ENCODE results near the gene EXD3.

Gene EXD3

DNA sequence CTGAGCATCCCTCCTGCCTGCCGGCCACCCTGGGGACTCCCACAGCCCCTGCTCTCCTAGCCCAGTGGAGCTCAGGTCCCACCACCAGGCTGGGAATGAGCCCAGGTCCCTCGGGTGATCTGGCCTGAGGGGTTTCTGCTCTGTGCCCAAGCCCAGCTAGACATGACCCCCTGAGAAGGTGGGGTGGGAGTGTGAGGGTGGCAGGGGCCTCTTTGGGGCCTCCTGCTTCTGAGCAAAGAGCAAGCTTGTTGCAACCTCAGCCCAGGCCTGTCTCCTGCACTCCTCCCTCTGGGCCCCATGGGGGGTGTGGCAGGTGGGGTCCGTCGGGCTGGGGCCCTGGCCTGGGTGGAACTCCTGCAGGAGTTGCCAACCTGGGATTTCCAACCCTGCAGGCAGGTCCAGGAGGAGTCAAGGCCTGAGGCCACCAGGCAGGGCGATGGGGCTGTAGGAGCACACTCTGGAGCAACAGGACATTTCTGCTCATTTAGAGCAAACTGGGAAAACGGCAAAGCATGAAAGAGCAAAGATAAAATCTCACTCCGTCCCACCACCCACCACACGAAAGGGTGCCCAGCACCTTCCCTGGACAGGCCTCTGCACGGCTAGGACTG, 109.5 kb downstream of the EXD3 start:
- DNase-seq = no peak

DNA sequence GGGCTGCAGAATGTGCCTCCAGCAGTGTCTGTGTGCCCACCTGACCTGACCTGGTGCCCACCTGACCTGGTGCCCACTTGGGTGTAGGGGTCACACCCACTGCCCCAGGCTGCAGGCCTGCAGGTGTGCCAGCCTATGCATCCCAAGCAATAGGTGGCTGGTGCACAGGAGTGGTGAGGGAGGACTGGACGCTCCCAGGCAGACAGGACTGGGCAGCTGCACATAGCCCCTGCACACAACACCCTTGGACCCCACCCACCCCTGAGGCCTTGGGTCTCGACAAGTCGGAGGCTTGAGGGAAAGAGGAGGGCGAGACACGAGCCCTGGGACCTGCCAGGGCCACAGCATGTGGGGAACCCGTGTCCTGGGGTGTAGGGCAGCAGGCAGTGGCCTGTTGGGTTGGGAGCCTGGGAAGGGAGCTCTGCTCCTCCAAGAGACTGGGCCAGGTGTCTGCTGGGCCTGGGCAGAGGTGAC, 110.1 kb downstream of the EXD3 start:
- DNase-seq = no peak

DNA sequence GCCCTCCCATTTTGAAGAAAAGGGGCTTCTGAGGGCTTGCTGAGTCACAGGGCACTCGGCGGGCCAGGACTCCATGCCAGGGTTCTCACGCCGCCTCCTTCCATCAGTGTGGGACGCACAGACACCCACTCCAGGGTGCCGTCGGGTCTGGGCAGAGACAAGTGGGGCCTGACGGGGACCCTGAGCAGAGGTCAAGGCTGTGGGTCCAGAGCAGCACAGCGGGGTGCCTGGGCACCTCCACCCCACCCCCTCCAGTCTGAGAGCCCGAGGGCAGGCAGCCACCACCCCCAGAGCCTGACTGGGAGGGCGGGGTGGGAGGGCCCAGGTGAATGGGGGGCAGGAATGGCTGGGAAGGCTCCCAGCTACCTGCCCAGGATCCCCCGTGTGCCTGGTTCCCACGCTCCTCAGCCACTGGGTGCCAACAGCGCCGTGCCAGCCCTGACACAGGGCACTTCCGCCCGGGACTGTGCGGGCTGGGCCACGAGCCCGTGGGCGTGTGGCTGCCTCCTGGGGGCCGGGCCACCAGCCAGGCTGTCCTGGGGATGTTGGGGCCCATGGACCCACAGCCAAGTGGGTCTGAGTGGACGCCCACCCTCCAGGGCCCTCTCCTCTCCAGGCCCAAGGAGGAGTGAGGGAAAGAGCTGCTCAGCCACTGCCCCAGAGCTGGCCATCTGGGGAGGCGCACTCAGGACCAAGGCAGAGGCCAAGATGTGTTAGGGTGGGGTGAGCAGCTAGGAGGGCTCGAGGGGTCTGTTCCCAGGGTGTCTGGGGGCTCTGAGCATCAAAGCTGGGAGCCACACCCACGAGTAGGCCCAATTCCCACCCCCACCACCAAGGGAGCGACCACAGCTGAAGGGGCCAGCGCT, 110.7 kb downstream of the EXD3 start:
- DNase-seq = no peak

GRCh38 chr9:137311171-137311985, 111.6 kb downstream of the EXD3 start:
- DNase-seq = no peak

GRCh38 chr9:137310189-137311052, 112.5 kb downstream of the EXD3 start:
- DNase-seq = no peak

GRCh38 chr9:137309368-137310188, 113.4 kb downstream of the EXD3 start:
- DNase-seq = no peak

- DNase-seq = no peak
These were observed 114.8 kb downstream of the EXD3 start for GRCh38 chr9:137308057-137308619.

GRCh38 chr9:137307255-137308056, 115.5 kb downstream of the EXD3 start:
- DNase-seq = no peak

DNA sequence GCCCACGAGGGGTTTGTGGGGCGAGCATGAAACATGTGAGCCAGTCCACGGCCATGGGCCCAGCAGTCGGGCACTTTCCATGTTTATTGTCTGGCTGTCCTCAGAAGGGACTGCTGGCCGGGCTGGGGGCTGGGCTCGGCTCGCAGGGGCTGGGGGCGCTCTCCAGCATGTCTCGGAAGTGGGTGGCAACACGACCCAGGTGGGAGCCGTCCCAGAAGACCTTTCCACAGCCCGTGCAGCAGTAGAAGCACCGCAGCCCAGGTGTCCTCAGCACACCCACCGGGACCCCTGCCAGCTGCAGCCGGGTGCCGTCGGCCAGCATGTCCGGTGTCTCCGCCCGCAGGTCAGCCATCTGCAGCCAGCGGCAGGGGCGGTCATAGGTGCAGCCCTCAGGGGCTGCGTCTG, 116.1 kb downstream of the EXD3 start:
- no peak for DNase-seq

DNA sequence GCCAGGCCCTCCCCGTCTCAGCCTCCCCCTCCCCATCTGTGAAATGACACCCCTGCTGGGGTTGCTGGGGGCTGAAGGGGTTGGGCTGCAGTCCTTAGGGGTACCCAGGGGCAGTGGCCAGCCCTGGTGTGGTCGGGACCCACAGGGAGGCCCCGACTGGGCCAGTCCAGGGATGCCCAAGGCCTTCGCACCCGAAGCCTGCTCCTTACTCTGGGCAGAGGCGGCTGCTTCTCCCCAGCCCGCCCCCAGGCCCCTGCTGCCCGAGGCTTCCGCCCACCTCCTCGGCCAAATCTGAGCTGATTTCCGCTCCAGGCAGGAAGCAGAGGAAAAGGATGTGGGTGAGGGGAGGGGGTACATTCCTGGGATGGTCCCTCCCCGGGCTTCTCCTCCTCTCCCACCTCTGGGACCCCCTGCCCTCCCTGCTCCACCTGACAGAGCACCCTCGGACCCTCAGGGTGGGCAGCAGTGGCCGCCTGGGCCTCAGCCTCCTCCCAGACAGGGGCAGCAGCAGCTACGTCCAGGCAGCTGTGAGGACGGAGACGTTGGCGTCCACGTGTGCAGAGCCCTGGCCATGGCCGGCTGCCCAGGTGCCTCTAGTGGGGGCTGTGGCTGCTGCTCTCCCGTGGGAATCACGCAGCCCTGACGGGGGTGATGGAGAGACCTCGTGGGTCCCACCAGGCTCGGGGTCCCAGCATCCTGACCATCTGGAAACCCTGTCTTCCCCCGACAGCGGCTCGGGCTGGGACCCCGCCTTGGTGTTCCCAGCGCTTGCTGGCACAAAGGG, 116.7 kb downstream of the EXD3 start:
- no peak for DNase-seq

DNA sequence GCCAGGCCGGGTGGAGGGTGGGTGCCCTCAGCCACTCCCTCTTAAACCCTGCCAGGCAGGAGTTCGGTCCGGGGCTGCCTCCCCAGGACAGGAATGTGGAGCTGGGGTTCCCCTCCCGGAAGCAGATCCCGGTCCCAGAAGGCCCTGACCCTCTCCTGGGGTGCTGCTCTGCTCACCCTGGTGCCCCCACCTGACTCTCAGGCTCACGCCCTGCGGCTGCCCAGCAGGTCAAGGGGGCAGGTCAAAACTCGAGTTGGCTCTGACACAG, 117.2 kb downstream of the EXD3 start:
- DNase-seq = no peak

DNA sequence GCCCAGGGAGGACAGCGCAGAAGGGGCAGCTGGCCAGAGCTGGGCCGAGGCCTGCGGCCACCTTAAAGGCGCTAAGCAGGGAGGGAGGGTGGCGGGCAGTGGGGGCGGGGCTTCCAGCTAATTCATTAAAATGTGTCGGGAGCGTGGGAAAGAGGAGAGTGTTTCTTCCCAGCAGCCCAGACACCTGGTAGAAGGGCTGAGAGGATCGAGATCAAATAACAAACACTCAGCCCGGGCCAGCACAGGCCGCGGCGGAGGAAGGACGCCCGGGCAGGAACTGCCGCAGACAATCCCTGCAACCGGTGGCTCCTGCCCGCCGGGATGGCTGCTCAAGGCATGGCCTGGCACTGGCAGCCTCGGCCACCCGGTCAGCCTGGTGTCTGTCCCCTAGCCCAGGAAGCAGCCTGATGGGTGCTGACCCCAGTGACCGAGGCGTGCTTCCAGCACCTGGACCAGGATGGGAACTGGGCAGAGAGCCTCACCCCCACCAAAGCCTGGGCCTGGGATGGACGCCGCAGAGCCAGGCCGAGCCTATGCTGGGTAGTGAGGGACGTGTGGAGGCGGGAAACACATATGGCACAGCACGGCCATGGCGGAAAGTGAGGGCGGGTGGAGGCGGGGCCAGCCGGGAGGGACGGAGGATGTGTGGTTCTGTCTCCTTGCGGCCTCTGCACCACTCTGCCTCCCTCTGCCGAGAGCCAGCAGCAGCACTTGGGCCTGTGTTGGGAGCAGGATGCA, 117.7 kb downstream of the EXD3 start:
- no peak for DNase-seq

DNA sequence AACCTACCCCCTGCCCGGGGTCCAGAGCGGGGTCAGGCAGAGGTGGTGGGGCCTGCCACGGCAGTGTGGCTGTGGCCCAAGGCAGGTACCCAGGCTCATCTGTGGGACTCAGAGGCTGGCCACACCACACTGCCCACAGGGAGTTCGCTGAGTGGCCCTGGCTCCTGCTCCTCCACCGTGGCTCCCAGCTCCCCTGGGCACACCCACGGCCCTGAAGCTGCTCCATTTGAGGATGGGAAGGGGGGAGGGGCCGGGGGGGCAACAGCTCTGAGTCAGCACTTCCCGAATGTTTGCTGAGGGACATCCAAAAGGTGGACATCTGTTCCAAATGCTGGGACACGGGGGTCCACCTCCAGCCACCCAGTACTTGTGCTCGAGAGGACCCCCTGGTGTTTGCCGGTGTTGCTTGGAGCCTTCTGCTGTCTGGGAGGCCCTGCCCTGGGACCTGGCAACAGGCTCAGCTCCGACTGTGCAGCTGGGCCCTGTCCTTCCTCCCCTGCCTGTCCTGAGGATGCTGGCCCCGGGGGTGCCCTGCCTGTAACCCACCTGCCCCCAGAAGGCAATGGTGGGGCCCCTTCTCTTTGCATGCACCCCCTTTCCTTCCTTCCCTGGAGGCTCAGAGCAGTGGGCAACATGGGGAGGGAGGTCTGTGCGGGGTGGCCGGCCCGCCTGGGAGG, 118.4 kb downstream of the EXD3 start:
- no peak for DNase-seq

DNA sequence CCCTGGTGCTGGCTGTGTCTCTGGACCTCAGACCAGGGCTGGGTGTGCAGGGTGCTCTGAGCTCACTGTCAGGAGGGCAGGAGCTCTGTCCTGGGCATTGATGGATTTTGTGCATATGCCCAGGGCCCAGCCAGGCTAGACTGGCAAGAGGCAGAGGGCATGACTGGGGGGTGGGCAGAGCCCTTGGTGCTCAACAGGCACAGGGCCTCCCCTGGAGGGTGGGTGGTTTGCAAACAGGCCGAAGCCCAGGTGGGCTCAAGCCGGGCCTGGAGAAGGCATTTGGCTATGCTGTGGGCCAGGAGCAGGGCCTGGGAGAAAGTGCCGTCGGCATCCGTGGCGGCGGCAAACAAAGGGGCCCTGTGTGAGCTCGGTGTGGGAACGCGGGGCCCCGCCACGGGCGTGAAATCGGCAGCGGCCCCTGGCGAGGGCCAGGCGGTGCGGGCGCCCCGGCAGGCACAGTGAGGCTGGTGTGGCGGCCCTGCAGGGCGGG, 119.0 kb downstream of the EXD3 start:
- DNase-seq = no peak

DNA sequence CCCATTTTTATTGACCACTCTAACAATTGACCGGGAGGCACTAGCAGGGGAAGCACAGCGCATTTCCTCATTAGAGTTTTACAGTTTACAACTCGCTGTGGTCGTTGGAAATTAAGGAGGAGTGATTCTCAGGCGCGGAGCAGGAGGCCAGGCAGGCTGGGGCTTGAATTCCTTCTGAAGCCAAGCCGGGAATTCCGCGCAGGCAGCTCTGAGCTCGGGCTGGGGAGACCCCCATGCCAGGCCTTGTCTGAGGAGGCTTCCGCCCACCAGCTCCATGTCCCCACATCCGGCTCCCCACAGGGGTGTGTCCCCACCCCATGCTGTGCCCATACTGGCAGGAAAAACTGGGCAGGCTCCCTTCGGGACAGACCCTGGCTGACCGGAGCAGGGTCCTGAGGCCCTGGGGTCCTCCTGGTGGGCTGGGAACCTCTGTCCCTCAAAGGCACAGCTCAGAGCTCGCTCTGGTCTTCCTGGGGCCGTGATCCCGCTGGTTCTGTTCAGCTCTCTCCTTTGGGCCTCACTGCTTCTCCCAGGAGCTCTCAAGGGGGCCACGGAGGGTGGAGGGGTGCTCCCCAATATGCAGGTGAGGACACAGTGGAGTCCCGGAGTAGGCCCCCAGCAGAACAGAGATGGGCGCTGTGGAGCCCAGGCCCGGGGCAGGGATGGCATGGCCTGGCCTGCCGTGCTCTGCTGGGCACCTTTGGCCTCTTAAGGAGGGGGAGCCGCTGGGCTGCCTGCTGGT, 119.6 kb downstream of the EXD3 start:
- no peak for DNase-seq

DNA sequence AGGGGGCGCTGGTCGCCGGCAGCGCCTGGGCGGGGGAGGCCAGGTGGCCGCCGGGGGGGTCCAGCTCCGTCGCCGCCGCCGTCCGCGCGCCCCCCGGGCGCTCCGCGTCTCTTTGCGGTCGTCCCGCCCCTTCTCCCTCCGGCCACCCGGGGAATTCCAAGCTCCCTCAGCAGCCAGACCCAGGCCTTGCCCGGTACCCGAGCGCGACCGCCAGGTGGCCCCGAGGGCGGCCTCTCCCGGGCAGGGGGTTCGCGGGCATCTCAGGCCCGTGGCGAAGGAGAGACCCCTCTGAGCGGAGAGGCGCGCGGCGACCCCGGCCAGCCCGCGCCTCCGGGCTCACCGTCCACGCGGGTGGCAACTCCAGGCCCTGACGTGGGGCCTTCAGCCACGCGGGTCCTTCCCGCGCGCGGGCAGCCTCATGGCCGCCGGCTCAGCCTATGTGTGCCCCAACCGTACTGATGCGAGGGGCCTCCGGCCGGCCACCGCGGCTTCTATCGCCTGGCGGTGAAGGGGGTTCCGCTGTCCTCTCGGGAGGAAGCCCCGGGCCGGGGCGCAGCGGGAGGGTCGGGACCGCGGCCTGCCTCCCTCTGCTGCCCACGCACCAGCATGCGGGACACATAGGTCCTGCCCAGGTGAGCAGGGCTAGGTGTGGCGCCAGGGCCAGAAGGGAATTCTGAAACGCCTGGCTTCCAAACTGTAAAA, 120.4 kb downstream of the EXD3 start:
- peak; percentile 37 for DNase-seq

DNA sequence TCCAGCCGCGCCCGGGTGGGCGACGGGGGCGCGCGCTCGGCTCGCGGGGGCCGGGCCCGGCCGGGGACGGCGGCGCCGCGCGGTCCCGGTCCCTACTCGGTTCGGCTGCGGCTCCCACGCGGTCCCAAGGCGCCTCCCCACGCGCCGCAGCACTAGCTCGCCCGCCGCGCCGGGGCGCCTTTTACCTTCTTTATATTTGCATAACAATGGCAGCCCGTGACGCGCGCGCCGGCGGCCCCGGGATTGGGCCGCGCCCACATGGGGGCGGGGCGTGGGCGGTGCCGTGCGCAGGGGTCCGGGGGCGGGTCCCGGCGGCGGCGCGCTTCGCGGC, 120.9 kb downstream of the EXD3 start, which contains the start of gene NRARP:
NRARP (minus strand) TSS at position 154 of the 331 bp plus-strand sequence. CDS start 343 bp downstream, outside the sequence.
- DNase-seq = peak; percentile 37
